H9 (cell line): ENCODE results near the gene TBC1D23. TPM values are rescaled to one million over a fixed set of nuclear protein-coding genes. Genes with fewer than 3 reads are reported as not detected.

Experiments
- DNase-seq: peaks from one replicate; pipeline ENCODE4 v3.0.0-alpha.2; 2017
- H2AFZ ChIP-seq: one replicate; pipeline ENCODE4 v1.6.1; 2013; ENCODE audit warnings: mild to moderate bottlenecking, low read length, control low read depth, moderate library complexity
- H2AK5ac ChIP-seq: 2 replicates; pipeline ENCODE4 v1.6.1; 2013; ENCODE audit warnings: low read length, control low read depth, mixed read lengths; ENCODE audit not compliant: insufficient read length
- H2BK120ac ChIP-seq: one replicate; pipeline ENCODE4 v1.6.1; 2013; ENCODE audit warnings: low read depth, mild to moderate bottlenecking, low read length, control low read depth, inconsistent platforms; ENCODE audit not compliant: poor library complexity, severe bottlenecking
- H2BK12ac ChIP-seq: 2 replicates; pipeline ENCODE4 v1.6.1; 2013; ENCODE audit warnings: low read length, control low read depth, mixed read lengths, low read depth; ENCODE audit not compliant: insufficient read length
- H2BK15ac ChIP-seq: 2 replicates; pipeline ENCODE4 v1.6.1; 2013; ENCODE audit warnings: low read depth, low read length, control low read depth
- H2BK20ac ChIP-seq: one replicate; pipeline ENCODE4 v1.6.1; 2013; ENCODE audit warnings: low read depth, mild to moderate bottlenecking, low read length, control low read depth, inconsistent platforms; ENCODE audit not compliant: poor library complexity, severe bottlenecking
- H2BK5ac ChIP-seq: 2 replicates; pipeline ENCODE4 v1.6.1; 2013; ENCODE audit warnings: low read length, control low read depth, mixed read lengths; ENCODE audit not compliant: insufficient read length
- H3K14ac ChIP-seq: 2 replicates; pipeline ENCODE4 v1.6.1; 2013; ENCODE audit warnings: low read length, control low read depth; ENCODE audit not compliant: insufficient read depth
- H3K18ac ChIP-seq: 2 replicates; pipeline ENCODE4 v1.6.1; 2013; ENCODE audit warnings: low read depth, mild to moderate bottlenecking, mixed read lengths, low read length, control low read depth; ENCODE audit not compliant: insufficient read length
- H3K23ac ChIP-seq: 2 replicates; pipeline ENCODE4 v1.6.1; 2013; ENCODE audit warnings: low read length, control low read depth, mixed read lengths, low read depth; ENCODE audit not compliant: insufficient read length
- H3K23me2 ChIP-seq: 2 replicates; pipeline ENCODE4 v1.6.1; 2013; ENCODE audit warnings: low read depth, mild to moderate bottlenecking, mixed read lengths, low read length, control low read depth; ENCODE audit not compliant: insufficient read length, poor library complexity, severe bottlenecking
- H3K27ac ChIP-seq: 2 replicates; pipeline ENCODE4 v1.5.1; 2013; ENCODE audit warnings: low read length, control low read depth, mixed read lengths, low read depth; ENCODE audit not compliant: insufficient read length
- H3K27me3 ChIP-seq: 2 replicates; pipeline ENCODE4 v1.6.1; 2013; ENCODE audit warnings: low read length, control low read depth, inconsistent platforms; ENCODE audit not compliant: insufficient read depth
- H3K4ac ChIP-seq: 2 replicates; pipeline ENCODE4 v1.6.1; 2013; ENCODE audit warnings: low read depth, mild to moderate bottlenecking, control low read depth, inconsistent platforms, low read length, moderate library complexity
- H3K4me1 ChIP-seq: 2 replicates; pipeline ENCODE4 v1.6.1; 2013; ENCODE audit warnings: low read length, control low read depth, inconsistent platforms; ENCODE audit not compliant: insufficient read depth
- H3K4me2 ChIP-seq: 2 replicates; pipeline ENCODE4 v1.6.1; 2013; ENCODE audit warnings: low read length, control low read depth, mixed read lengths; ENCODE audit not compliant: insufficient read length, insufficient read depth
- H3K56ac ChIP-seq: 2 replicates; pipeline ENCODE4 v1.6.1; 2013; ENCODE audit warnings: low read depth, mild to moderate bottlenecking, mixed read lengths, low read length, control low read depth; ENCODE audit not compliant: insufficient read length
- H3K79me1 ChIP-seq: 2 replicates; pipeline ENCODE4 v1.6.1; 2013; ENCODE audit warnings: low read depth, mild to moderate bottlenecking, moderate library complexity, low read length, control low read depth, inconsistent platforms; ENCODE audit not compliant: insufficient read depth, poor library complexity, severe bottlenecking
- H3K79me2 ChIP-seq: 2 replicates; pipeline ENCODE4 v1.6.1; 2013; ENCODE audit warnings: low read length, control low read depth, inconsistent platforms; ENCODE audit not compliant: insufficient read depth
- H3K9ac ChIP-seq: 2 replicates; pipeline ENCODE4 v1.6.1; 2013; ENCODE audit warnings: low read length, control low read depth, mixed read lengths; ENCODE audit not compliant: insufficient read length; ENCODE audit errors: extremely low read depth
- H3K9me3 ChIP-seq: one replicate; pipeline ENCODE4 v1.6.1; 2013; ENCODE audit warnings: low read depth, low read length, inconsistent platforms; ENCODE audit not compliant: control insufficient read depth
- H3T11ph ChIP-seq: one replicate; pipeline ENCODE4 v1.6.1; 2013; ENCODE audit warnings: mild to moderate bottlenecking, low read length, control low read depth, inconsistent platforms
- H4K20me1 ChIP-seq: one replicate; pipeline ENCODE4 v1.6.1; 2013; ENCODE audit not compliant: control insufficient read depth, insufficient read length, insufficient read depth
- H4K5ac ChIP-seq: 2 replicates; pipeline ENCODE4 v1.6.1; 2013; ENCODE audit warnings: low read depth, mild to moderate bottlenecking, mixed read lengths, low read length, control low read depth; ENCODE audit not compliant: insufficient read length
- H4K8ac ChIP-seq: replicated peaks from 2 replicates; pipeline ENCODE4 v1.6.1; 2013; ENCODE audit warnings: low read length, control low read depth, mixed read lengths, low read depth; ENCODE audit not compliant: insufficient read length
- H4K91ac ChIP-seq: 2 replicates; pipeline ENCODE4 v1.6.1; 2013; ENCODE audit warnings: low read depth, mild to moderate bottlenecking, moderate library complexity, mixed read lengths, low read length, control low read depth; ENCODE audit not compliant: insufficient read length
- H3K27ac Mint-ChIP-seq, 3 experiments: 2 replicates in 2 of 3; 3 replicates in 1 of 3; pipeline ENCODE4 v1.8.0; 2020 to 2021; ENCODE audit warnings: mixed read lengths in 3 of 3, mild to moderate bottlenecking in 1 of 3, moderate library complexity in 1 of 3
- H3K27me3 Mint-ChIP-seq: 2 replicates; pipeline ENCODE4 v1.8.0; 2021; ENCODE audit warnings: low read depth, mild to moderate bottlenecking, moderate library complexity, mixed read lengths
- H3K36me3 Mint-ChIP-seq, 3 experiments: 2 replicates in 2 of 3; 3 replicates in 1 of 3; pipeline ENCODE4 v1.8.0; 2020 to 2021; ENCODE audit warnings: low read depth in 3 of 3, mixed read lengths in 3 of 3; ENCODE audit not compliant: insufficient read depth in 1 of 3
- H3K4me1 Mint-ChIP-seq, 2 experiments: 2 replicates each; pipeline ENCODE4 v1.8.0; 2020; ENCODE audit warnings: mixed read lengths in 2 of 2
- H3K4me3 Mint-ChIP-seq, 2 experiments: 2 replicates in 1 of 2; 3 replicates in 1 of 2; pipeline ENCODE4 v1.8.0; 2020 to 2021; ENCODE audit warnings: mild to moderate bottlenecking in 2 of 2, mixed read lengths in 2 of 2, moderate library complexity in 1 of 2
- H3K9me3 Mint-ChIP-seq, 2 experiments: 2 replicates in 1 of 2; 3 replicates in 1 of 2; pipeline ENCODE4 v1.8.0; 2020; ENCODE audit warnings: mild to moderate bottlenecking in 2 of 2, mixed read lengths in 2 of 2, moderate library complexity in 1 of 2
- CTCF ChIP-seq: fragments of 200-600 bp; sonication (generic); conservative IDR thresholded peaks from 3 replicates; pipeline ENCODE4 v1.8.0; 2021; ENCODE audit warnings: antibody characterized with exemption, mild to moderate bottlenecking
- WGBS: extraction: QIAGEN DNeasy Blood & Tissue Kit; methylation state at CpG from one replicate; pipeline ENCODE4 v1.1.7; 2013; ENCODE audit warnings: missing lambda C conversion rate, low lambda C conversion rate, mixed read lengths; ENCODE audit not compliant: insufficient read length; ENCODE audit errors: extremely low coverage; 5-methylcytosine and 5-hydroxymethylcytosine counted together
- total RNA-seq: library from RNA; stranded (reverse); gene quantifications from 2 replicates; pipeline ENCODE4 v1.2.1, GENCODE V29; 2021

Gene TBC1D23
- total RNA-seq, 1 experiment from 2014 or later = 37.1 TPM

- H3K27ac ChIP-seq = no peak overlapping the region
- no peak overlapping the region for H2BK12ac ChIP-seq
- H4K5ac ChIP-seq = no peak overlapping the region
- H3K4ac ChIP-seq = no peak overlapping the region
- no peaks in the 10 kb centered on the region for H3K27me3 ChIP-seq
- H3K56ac ChIP-seq = no peak overlapping the region
- H2BK120ac ChIP-seq = no peak overlapping the region
- H3K27ac Mint-ChIP-seq = peak overlapping the region in 1 of 3 experiments; percentile 78; a peak in 3 of 7 replicates
- peaks cover 10% of the 10 kb centered on the region for H3K23me2 ChIP-seq
- H3K9me3 ChIP-seq = no peaks in the 10 kb centered on the region
- H3K4me1 ChIP-seq = no peaks in the 10 kb centered on the region
- H3K9ac ChIP-seq = no peak overlapping the region
- H4K8ac ChIP-seq = no peak overlapping the region
- H3K23ac ChIP-seq = no peak overlapping the region
- H3K4me2 ChIP-seq = no peak overlapping the region
- H4K20me1 ChIP-seq = no peaks in the 10 kb centered on the region
- no peak overlapping the region for H2BK15ac ChIP-seq
- H4K91ac ChIP-seq = no peak overlapping the region
- no peak overlapping the region for H3K14ac ChIP-seq
- peaks cover 25 to 35% of the 10 kb centered on the region in 2 experiments for H3K4me1 Mint-ChIP-seq
- no peak overlapping the region for H3K4me3 Mint-ChIP-seq
- no peak overlapping the region for H3K18ac ChIP-seq
- H3K79me1 ChIP-seq = peaks cover 5% of the 10 kb centered on the region
- no peak overlapping the region for H2AFZ ChIP-seq
- H2BK20ac ChIP-seq = no peak overlapping the region
- WGBS = no CpG with 5 or more reads among the region's 2 CpGs
- TF ChIP-seq CTCF = no peak
- peaks cover 3% of the 10 kb centered on the region; the same call in 1 of the 2 replicates for H3K79me2 ChIP-seq
- no peaks in the 10 kb centered on the region for H3K36me3 Mint-ChIP-seq
- H3K27me3 Mint-ChIP-seq = no peaks in the 10 kb centered on the region
- H3T11ph ChIP-seq = no peak overlapping the region
- H2AK5ac ChIP-seq = no peak overlapping the region
- no peak overlapping the region for H2BK5ac ChIP-seq
- no peaks in the 10 kb centered on the region for H3K9me3 Mint-ChIP-seq
- no peak for DNase-seq
Observed at GRCh38 chr3:100263583-100263982, 2.8 kb downstream of the TBC1D23 start.
